ENCODE measurements around the gene EIF1. TPM values are rescaled to one million over a fixed set of nuclear protein-coding genes. Genes with fewer than 3 reads are reported as not detected.
"Not testable (repeated sequence)": the region's sequence is repeated elsewhere in the genome, so short reads cannot be mapped to it uniquely, and the experiment has no call there.

The EIF1 gene
- total and polyA plus RNA-seq, 2 donors (not counting 1 experiment from before 2014, with no cell fraction given) = 773 to 2,045 TPM

GRCh38 chr17:41684035-41684434, 4.7 kb upstream of the EIF1 start:
- no peak overlapping the region for H3K27ac ChIP-seq (ENCODE audit: low read length in 2 of 2)
- no peaks in the 10 kb centered on the region for H3K36me3 ChIP-seq (replicated peaks in 1 of 2; ENCODE audit: control extremely low read depth in 1 of 2, control insufficient read depth in 1 of 2, extremely low read depth in 1 of 2, insufficient read depth in 2 of 2, low read length in 1 of 2)
- no peak overlapping the region for H3K4me2 ChIP-seq (replicated peaks; ENCODE audit: low read depth, low read length, poor library complexity, severe bottlenecking)
- no peak overlapping the region for H2AFZ ChIP-seq (ENCODE audit: insufficient read depth, low read depth, low read length, poor library complexity, severe bottlenecking)
- ChIA-PET POLR2A (no interaction called here), CTCF (interaction anchor here (0.9 to 1.5 kb wide), 2 partner anchors 12 to 21 kb away, joined by 3 to 7 read pairs; no protein-coding TSS in a partner anchor)
- ATAC-seq (ENCODE audit: low read depth) = no peak
- 100% methylated on average over 2 of the region's 4 CpGs for WGBS (ENCODE audit: insufficient coverage)
- no peak overlapping the region for H3K27ac Mint-ChIP-seq
- H3K9ac ChIP-seq (ENCODE audit: low read length) = no peak overlapping the region
- H3K4me1 Mint-ChIP-seq = peaks cover 12% of the 10 kb centered on the region
- H3K27me3 ChIP-seq (replicated peaks in 1 of 4; ENCODE audit: control extremely low read depth in 1 of 4, control insufficient read depth in 3 of 4, insufficient read depth in 4 of 4, low read length in 3 of 4) = no peaks in the 10 kb centered on the region
- no peaks in the 10 kb centered on the region for H3K27me3 Mint-ChIP-seq
- H4K20me1 ChIP-seq (ENCODE audit: control insufficient read depth, insufficient read depth, low read length, poor library complexity, severe bottlenecking) = peaks cover 3% of the 10 kb centered on the region
- H3K79me2 ChIP-seq (ENCODE audit: control insufficient read depth, insufficient read depth, low read length) = no peaks in the 10 kb centered on the region
- H3K4me3 ChIP-seq (ENCODE audit: control extremely low read depth in 1 of 5, extremely low read depth in 1 of 5, insufficient read depth in 1 of 5, low read depth in 2 of 5, low read length in 4 of 5) = no peak overlapping the region
- no peaks in the 10 kb centered on the region for H3K9me3 Mint-ChIP-seq (ENCODE audit: insufficient read depth)
- H3K4me3 Mint-ChIP-seq = no peak overlapping the region
- TF ChIP-seq EZH2 (IDR thresholded peaks at IDR 0.05; ENCODE audit: borderline replicate concordance, insufficient read depth, low read depth, low read length, poor library complexity, severe bottlenecking) (no peak), CTCF (IDR thresholded peaks at IDR 0.05) (no peak)
- intact Hi-C loops (cut with micrococcal nuclease) = no loop called here
- DNase-seq = no peak
- H3K4me1 ChIP-seq (ENCODE audit: control insufficient read depth in 2 of 2, insufficient read depth in 2 of 2, low read length in 2 of 2) = peaks cover 14 to 17% of the 10 kb centered on the region in 2 donors
- no peaks in the 10 kb centered on the region for H3K9me3 ChIP-seq (ENCODE audit: control extremely low read depth in 1 of 3, control insufficient read depth in 2 of 3, insufficient read depth in 1 of 3, low read length in 2 of 3)

- not testable (repeated sequence) for H3K27me3 ChIP-seq (replicated peaks in 1 of 4; ENCODE audit: control extremely low read depth in 1 of 4, control insufficient read depth in 3 of 4, insufficient read depth in 4 of 4, low read length in 3 of 4); H3K9me3 Mint-ChIP-seq (ENCODE audit: insufficient read depth); H3K4me3 ChIP-seq (ENCODE audit: control extremely low read depth in 1 of 5, extremely low read depth in 1 of 5, insufficient read depth in 1 of 5, low read depth in 2 of 5, low read length in 4 of 5); H3K27ac ChIP-seq (ENCODE audit: low read length in 2 of 2); H2AFZ ChIP-seq (ENCODE audit: insufficient read depth, low read depth, low read length, poor library complexity, severe bottlenecking); H3K4me3 Mint-ChIP-seq; H3K4me2 ChIP-seq (replicated peaks; ENCODE audit: low read depth, low read length, poor library complexity, severe bottlenecking); H3K9me3 ChIP-seq (ENCODE audit: control extremely low read depth in 1 of 3, control insufficient read depth in 2 of 3, insufficient read depth in 1 of 3, low read length in 2 of 3); DNase-seq; ATAC-seq (ENCODE audit: low read depth); H3K27me3 Mint-ChIP-seq; H3K27ac Mint-ChIP-seq; H3K9ac ChIP-seq (ENCODE audit: low read length)
- Histone ChIP-seq H3K79me2 (ENCODE audit: control insufficient read depth, insufficient read depth, low read length) (peaks cover 14% of the 10 kb centered on the region), H4K20me1 (ENCODE audit: control insufficient read depth, insufficient read depth, low read length, poor library complexity, severe bottlenecking) (peaks cover 20% of the 10 kb centered on the region), H3K4me1 (ENCODE audit: control insufficient read depth in 2 of 2, insufficient read depth in 2 of 2, low read length in 2 of 2) (peaks cover 18 to 24% of the 10 kb centered on the region in 2 donors), H3K36me3 (replicated peaks in 1 of 2; ENCODE audit: control extremely low read depth in 1 of 2, control insufficient read depth in 1 of 2, extremely low read depth in 1 of 2, insufficient read depth in 2 of 2, low read length in 1 of 2) (peaks cover 6 to 14% of the 10 kb centered on the region in 2 experiments)
- intact Hi-C loops (cut with micrococcal nuclease) = loop anchor here (5.0 kb wide), 1 partner anchor 102 kb away; the partner anchor contains the start of gene JUP
- CTCF ChIA-PET = interaction anchor here (1.5 to 9.2 kb wide), 2 partner anchors 18 to 23 kb away, joined by 7 to 212 read pairs; no protein-coding TSS in a partner anchor
- peaks cover 18% of the 10 kb centered on the region for H3K4me1 Mint-ChIP-seq
- 94% methylated on average over 5 of the region's 13 CpGs for WGBS (ENCODE audit: insufficient coverage)
- POLR2A ChIA-PET = interaction anchor here (0.7 to 0.9 kb wide), 2 partner anchors 16 to 1359 kb away, joined by 3 read pairs; no protein-coding TSS in a partner anchor
Observed at GRCh38 chr17:41685753-41686152, 2.9 kb upstream of the EIF1 start.

Measured in B cell (primary cell).